Measurements from ENCODE around the gene FAM174A.

DNA sequence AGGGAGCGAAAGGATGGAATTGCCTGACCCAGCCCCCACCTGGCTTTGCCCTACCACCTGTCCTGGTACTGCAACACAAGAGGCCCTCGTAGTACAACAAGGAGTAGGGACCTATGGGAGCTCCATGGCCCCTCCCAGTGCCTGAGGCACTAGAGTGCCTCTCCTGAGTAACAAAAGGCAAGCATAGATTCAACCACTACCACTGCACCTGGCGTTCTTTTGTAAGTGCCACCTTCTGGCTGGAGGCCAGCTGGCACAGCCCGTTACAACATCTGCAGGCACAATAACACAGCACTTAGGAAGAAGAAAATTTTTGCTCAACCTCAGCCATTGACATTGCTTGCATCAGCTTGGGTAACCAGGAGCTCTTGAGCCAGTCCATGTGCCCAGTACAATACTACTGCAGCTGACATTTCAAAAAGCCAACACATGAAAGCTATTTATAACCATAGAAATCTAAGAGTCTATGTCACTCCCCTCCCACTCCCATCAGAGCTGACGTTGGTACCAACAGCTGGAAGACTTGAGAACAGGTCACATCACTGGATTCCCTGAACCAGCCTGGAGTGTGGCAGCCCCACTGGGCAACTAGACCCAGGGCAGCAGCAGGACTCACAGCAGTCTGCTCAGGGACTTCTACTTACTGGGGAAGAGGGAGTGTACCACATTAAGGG, 17.7 kb upstream of the FAM174A start:
- TF ChIP-seq CTCF (IDR thresholded peaks at IDR 0.05; ENCODE audit: poor library complexity), result no peak
- no peak for TF ChIP-seq EZH2 (IDR thresholded peaks at IDR 0.05; ENCODE audit: borderline replicate concordance)
- TF ChIP-seq EZH2phosphoT487 (IDR thresholded peaks at IDR 0.05; ENCODE audit: low read depth, severe bottlenecking, unreplicated experiment), result no peak

Data from hepatocyte (in vitro differentiated cells).